Activated CD4-positive, alpha-beta T cell treated with anti-CD3 and anti-CD28 coated beads for 4 hours (primary cell): Measurements from ENCODE around the gene AQP11.
A peak's percentile ranks its signal among the peaks of the same experiment; 100 is the strongest.
"Not testable (repeated sequence)": the region's sequence is repeated elsewhere in the genome, so short reads cannot be mapped to it uniquely, and the experiment has no call there.

Experiments used
- DNase-seq, 2 donors: peaks; one replicate each; pipeline ENCODE4 v3.0.0-alpha.2; 2020

Gene AQP11

GRCh38 chr11:77589521-77590193 is at the start of gene AQP11:
AQP11 (plus strand) TSS chr11:77589953; CDS start chr11:77589993, 40 bp downstream.
- DNase-seq: peak; percentile 18 to 38

- no peak for DNase-seq
Observed at GRCh38 chr11:77542296-77542695, 47.5 kb upstream of the AQP11 start.

GRCh38 chr11:77547047-77547836 is 42.5 kb upstream of the AQP11 start:
- DNase-seq: no peak

- DNase-seq: peak; percentile 29 to 30
Observed at GRCh38 chr11:77547863-77548551, 41.7 kb upstream of the AQP11 start.

GRCh38 chr11:77548552-77549445 is 41.0 kb upstream of the AQP11 start:
- no peak for DNase-seq

GRCh38 chr11:77551426-77551825 is 38.3 kb upstream of the AQP11 start:
- not testable (repeated sequence) for DNase-seq

GRCh38 chr11:77557553-77557952 is 32.2 kb upstream of the AQP11 start:
- DNase-seq: no peak

GRCh38 chr11:77558380-77558779 is 31.4 kb upstream of the AQP11 start:
- DNase-seq: no peak

- DNase-seq: no peak
Observed at GRCh38 chr11:77559686-77560401, 29.9 kb upstream of the AQP11 start.

GRCh38 chr11:77560605-77561004 is 29.1 kb upstream of the AQP11 start:
- no peak for DNase-seq

- DNase-seq: no peak
Observed at GRCh38 chr11:77561257-77561656, 28.5 kb upstream of the AQP11 start.

GRCh38 chr11:77568306-77568705 is 21.4 kb upstream of the AQP11 start:
- no peak for DNase-seq

- no peak for DNase-seq
Observed at GRCh38 chr11:77568916-77569675, 20.7 kb upstream of the AQP11 start.

- DNase-seq: no peak
Observed at GRCh38 chr11:77569676-77570070, 20.1 kb upstream of the AQP11 start.

- not testable (repeated sequence) for DNase-seq
Observed at GRCh38 chr11:77570896-77571295, 18.9 kb upstream of the AQP11 start.

GRCh38 chr11:77575428-77575827 is 14.3 kb upstream of the AQP11 start:
- DNase-seq: not testable (repeated sequence)

GRCh38 chr11:77580712-77581337 is 8.9 kb upstream of the AQP11 start:
- no peak for DNase-seq

GRCh38 chr11:77589181-77589520 is 602 bp upstream of the AQP11 start:
- no peak for DNase-seq

- DNase-seq: peak in 1 of 2 donors; percentile 8
Observed at GRCh38 chr11:77590194-77590782, 535 bp downstream of the AQP11 start.

GRCh38 chr11:77592727-77593126 is 3.0 kb downstream of the AQP11 start:
- no peak for DNase-seq
